ENCODE measurements around the gene CDH4.

CDH4 gene

GRCh38 chr20:61695741-61696140 is 443.7 kb downstream of the CDH4 start:
- H4K20me1 ChIP-seq (ENCODE audit: insufficient read depth, low read length), result peaks cover 21% of the 10 kb centered on the region
- DNase-seq (no peak), ATAC-seq (ENCODE audit: insufficient read depth, low read depth) (no peak)
- no peaks in the 10 kb centered on the region for H3K36me3 ChIP-seq (ENCODE audit: insufficient read depth, low read length)
- H3K4me3 ChIP-seq (ENCODE audit: low read depth in 1 of 2, low read length in 2 of 2), result no peak overlapping the region
- H3K4me1 ChIP-seq (ENCODE audit: insufficient read depth, low read length), result no peaks in the 10 kb centered on the region
- no peak for TF ChIP-seq EZH2 (IDR thresholded peaks at IDR 0.05; ENCODE audit: borderline replicate concordance, low read depth, low read length, severe bottlenecking)
- no peak for TF ChIP-seq CTCF (IDR thresholded peaks at IDR 0.05; ENCODE audit: borderline replicate concordance, extremely low read depth, low read length, poor library complexity, severe bottlenecking)
- H2AFZ ChIP-seq (ENCODE audit: low read depth, low read length), result no peak overlapping the region
- H3K4me2 ChIP-seq (ENCODE audit: insufficient read depth, low read length), result no peak overlapping the region
- H3K79me2 ChIP-seq (ENCODE audit: insufficient read depth, low read length), result no peaks in the 10 kb centered on the region
- no peaks in the 10 kb centered on the region for H3K9me3 ChIP-seq (ENCODE audit: insufficient read depth, low read length, severe bottlenecking)
- no peak overlapping the region for H3K27ac ChIP-seq (ENCODE audit: low read length)
- no peaks in the 10 kb centered on the region for H3K27me3 ChIP-seq (ENCODE audit: insufficient read depth, low read length, poor library complexity)
- H3K9ac ChIP-seq (ENCODE audit: low read depth, low read length), result no peak overlapping the region

- no peak for TF ChIP-seq CTCF (IDR thresholded peaks at IDR 0.05; ENCODE audit: borderline replicate concordance, extremely low read depth, low read length, poor library complexity, severe bottlenecking)
- TF ChIP-seq EZH2 (IDR thresholded peaks at IDR 0.05; ENCODE audit: borderline replicate concordance, low read depth, low read length, severe bottlenecking), result no peak
- ATAC-seq (ENCODE audit: insufficient read depth, low read depth) (no peak), DNase-seq (no peak)
- H3K9ac ChIP-seq (ENCODE audit: low read depth, low read length), result no peak overlapping the region
- H2AFZ ChIP-seq (ENCODE audit: low read depth, low read length), result no peak overlapping the region
- H3K27ac ChIP-seq (ENCODE audit: low read length), result no peak overlapping the region
- H3K9me3 ChIP-seq (ENCODE audit: insufficient read depth, low read length, severe bottlenecking), result no peaks in the 10 kb centered on the region
- no peaks in the 10 kb centered on the region for H3K4me1 ChIP-seq (ENCODE audit: insufficient read depth, low read length)
- peaks cover 22% of the 10 kb centered on the region for H4K20me1 ChIP-seq (ENCODE audit: insufficient read depth, low read length)
- no peak overlapping the region for H3K4me3 ChIP-seq (ENCODE audit: low read depth in 1 of 2, low read length in 2 of 2)
- H3K36me3 ChIP-seq (ENCODE audit: insufficient read depth, low read length), result no peaks in the 10 kb centered on the region
- no peaks in the 10 kb centered on the region for H3K79me2 ChIP-seq (ENCODE audit: insufficient read depth, low read length)
- H3K4me2 ChIP-seq (ENCODE audit: insufficient read depth, low read length), result no peak overlapping the region
- H3K27me3 ChIP-seq (ENCODE audit: insufficient read depth, low read length, poor library complexity), result peaks cover under 1% of the 10 kb centered on the region
These were observed 444.2 kb downstream of the CDH4 start for GRCh38 chr20:61696181-61696735.

GRCh38 chr20:61697666-61698597 is 445.9 kb downstream of the CDH4 start:
- Histone ChIP-seq H3K9ac (ENCODE audit: low read depth, low read length) (no peak overlapping the region), H3K27me3 (ENCODE audit: insufficient read depth, low read length, poor library complexity) (peaks cover 12% of the 10 kb centered on the region), H3K4me1 (ENCODE audit: insufficient read depth, low read length) (no peaks in the 10 kb centered on the region), H3K36me3 (ENCODE audit: insufficient read depth, low read length) (no peaks in the 10 kb centered on the region), H3K4me3 (ENCODE audit: low read depth in 1 of 2, low read length in 2 of 2) (no peak overlapping the region), H3K9me3 (ENCODE audit: insufficient read depth, low read length, severe bottlenecking) (no peaks in the 10 kb centered on the region), H2AFZ (ENCODE audit: low read depth, low read length) (no peak overlapping the region), H3K4me2 (ENCODE audit: insufficient read depth, low read length) (no peak overlapping the region), H3K27ac (ENCODE audit: low read length) (no peak overlapping the region), H3K79me2 (ENCODE audit: insufficient read depth, low read length) (no peaks in the 10 kb centered on the region), H4K20me1 (ENCODE audit: insufficient read depth, low read length) (peaks cover 25% of the 10 kb centered on the region)
- ATAC-seq (ENCODE audit: insufficient read depth, low read depth), result no peak
- no peak for TF ChIP-seq EZH2 (IDR thresholded peaks at IDR 0.05; ENCODE audit: borderline replicate concordance, low read depth, low read length, severe bottlenecking)
- TF ChIP-seq CTCF (IDR thresholded peaks at IDR 0.05; ENCODE audit: borderline replicate concordance, extremely low read depth, low read length, poor library complexity, severe bottlenecking), result no peak
- no peak for DNase-seq
